ENCODE results near the gene ARHGEF38.

The ARHGEF38 gene

GRCh38 chr4:105637408-105638176, 85.2 kb downstream of the ARHGEF38 start:
- TF ChIP-seq, protein P1, sequence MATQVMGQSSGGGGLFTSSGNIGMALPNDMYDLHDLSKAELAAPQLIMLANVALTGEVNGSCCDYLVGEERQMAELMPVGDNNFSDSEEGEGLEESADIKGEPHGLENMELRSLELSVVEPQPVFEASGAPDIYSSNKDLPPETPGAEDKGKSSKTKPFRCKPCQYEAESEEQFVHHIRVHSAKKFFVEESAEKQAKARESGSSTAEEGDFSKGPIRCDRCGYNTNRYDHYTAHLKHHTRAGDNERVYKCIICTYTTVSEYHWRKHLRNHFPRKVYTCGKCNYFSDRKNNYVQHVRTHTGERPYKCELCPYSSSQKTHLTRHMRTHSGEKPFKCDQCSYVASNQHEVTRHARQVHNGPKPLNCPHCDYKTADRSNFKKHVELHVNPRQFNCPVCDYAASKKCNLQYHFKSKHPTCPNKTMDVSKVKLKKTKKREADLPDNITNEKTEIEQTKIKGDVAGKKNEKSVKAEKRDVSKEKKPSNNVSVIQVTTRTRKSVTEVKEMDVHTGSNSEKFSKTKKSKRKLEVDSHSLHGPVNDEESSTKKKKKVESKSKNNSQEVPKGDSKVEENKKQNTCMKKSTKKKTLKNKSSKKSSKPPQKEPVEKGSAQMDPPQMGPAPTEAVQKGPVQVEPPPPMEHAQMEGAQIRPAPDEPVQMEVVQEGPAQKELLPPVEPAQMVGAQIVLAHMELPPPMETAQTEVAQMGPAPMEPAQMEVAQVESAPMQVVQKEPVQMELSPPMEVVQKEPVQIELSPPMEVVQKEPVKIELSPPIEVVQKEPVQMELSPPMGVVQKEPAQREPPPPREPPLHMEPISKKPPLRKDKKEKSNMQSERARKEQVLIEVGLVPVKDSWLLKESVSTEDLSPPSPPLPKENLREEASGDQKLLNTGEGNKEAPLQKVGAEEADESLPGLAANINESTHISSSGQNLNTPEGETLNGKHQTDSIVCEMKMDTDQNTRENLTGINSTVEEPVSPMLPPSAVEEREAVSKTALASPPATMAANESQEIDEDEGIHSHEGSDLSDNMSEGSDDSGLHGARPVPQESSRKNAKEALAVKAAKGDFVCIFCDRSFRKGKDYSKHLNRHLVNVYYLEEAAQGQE (IDR thresholded peaks at IDR 0.05; ENCODE audit: low read depth): no peak
- TF ChIP-seq NFIC (IDR thresholded peaks at IDR 0.05): peak; percentile 74

DNA sequence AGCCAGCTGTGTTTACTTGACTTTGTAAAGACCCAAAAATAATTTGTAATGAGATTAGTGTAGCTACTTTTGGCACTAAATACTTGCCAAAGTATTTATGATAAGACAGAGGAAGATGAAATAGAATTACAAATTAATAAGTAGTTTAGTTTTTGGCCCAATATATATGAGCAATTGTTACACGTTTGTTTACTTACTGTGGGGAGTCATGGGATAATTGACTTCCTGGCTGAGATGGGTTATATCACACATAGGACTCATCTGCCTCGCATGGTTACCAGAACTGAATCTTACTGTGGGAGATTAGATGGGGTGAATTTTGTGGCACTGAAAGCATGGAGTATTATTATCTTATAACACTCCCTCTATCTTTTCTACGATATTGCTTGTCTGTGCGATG, 89.4 kb downstream of the ARHGEF38 start:
- TF ChIP-seq, protein P2, sequence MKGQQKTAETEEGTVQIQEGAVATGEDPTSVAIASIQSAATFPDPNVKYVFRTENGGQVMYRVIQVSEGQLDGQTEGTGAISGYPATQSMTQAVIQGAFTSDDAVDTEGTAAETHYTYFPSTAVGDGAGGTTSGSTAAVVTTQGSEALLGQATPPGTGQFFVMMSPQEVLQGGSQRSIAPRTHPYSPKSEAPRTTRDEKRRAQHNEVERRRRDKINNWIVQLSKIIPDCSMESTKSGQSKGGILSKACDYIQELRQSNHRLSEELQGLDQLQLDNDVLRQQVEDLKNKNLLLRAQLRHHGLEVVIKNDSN (IDR thresholded peaks at IDR 0.05): no peak
- TF ChIP-seq CEBPB (IDR thresholded peaks at IDR 0.05): no peak
- TF ChIP-seq, protein P1 (IDR thresholded peaks at IDR 0.05; ENCODE audit: low read depth): no peak
- no peak for TF ChIP-seq TEAD4 (IDR thresholded peaks at IDR 0.05)
- TF ChIP-seq, protein P3, sequence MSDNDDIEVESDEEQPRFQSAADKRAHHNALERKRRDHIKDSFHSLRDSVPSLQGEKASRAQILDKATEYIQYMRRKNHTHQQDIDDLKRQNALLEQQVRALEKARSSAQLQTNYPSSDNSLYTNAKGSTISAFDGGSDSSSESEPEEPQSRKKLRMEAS (IDR thresholded peaks at IDR 0.05): no peak
- no peak for TF ChIP-seq RAD21 (IDR thresholded peaks at IDR 0.05; ENCODE audit: low read depth)
- TF ChIP-seq TAF1 (IDR thresholded peaks at IDR 0.05; ENCODE audit: low read depth): no peak
- TF ChIP-seq NFIC (IDR thresholded peaks at IDR 0.05): no peak
- TF ChIP-seq YY1 (IDR thresholded peaks at IDR 0.05; ENCODE audit: low read depth): no peak
- no peak for TF ChIP-seq CREB1 (IDR thresholded peaks at IDR 0.05; ENCODE audit: low read depth)
- no peak for TF ChIP-seq EGR1 (IDR thresholded peaks at IDR 0.05)
- no peak for TF ChIP-seq TCF12 (IDR thresholded peaks at IDR 0.05; ENCODE audit: low read depth)

- TF ChIP-seq, protein P2 (IDR thresholded peaks at IDR 0.05): no peak
- TF ChIP-seq TAF1 (IDR thresholded peaks at IDR 0.05; ENCODE audit: low read depth) (no peak), NFIC (IDR thresholded peaks at IDR 0.05) (no peak), EGR1 (IDR thresholded peaks at IDR 0.05) (no peak), CREB1 (IDR thresholded peaks at IDR 0.05; ENCODE audit: low read depth) (no peak), TEAD4 (IDR thresholded peaks at IDR 0.05) (no peak), YY1 (IDR thresholded peaks at IDR 0.05; ENCODE audit: low read depth) (no peak), CEBPB (IDR thresholded peaks at IDR 0.05) (no peak), ZBTB7A (IDR thresholded peaks at IDR 0.05; ENCODE audit: low read depth) (no peak), TCF12 (IDR thresholded peaks at IDR 0.05; ENCODE audit: low read depth) (no peak), RAD21 (IDR thresholded peaks at IDR 0.05; ENCODE audit: low read depth) (no peak), EP300 (IDR thresholded peaks at IDR 0.05; ENCODE audit: borderline replicate concordance) (no peak), FOXM1 (IDR thresholded peaks at IDR 0.05; ENCODE audit: borderline replicate concordance, low read depth) (no peak)
- TF ChIP-seq, protein P3 (IDR thresholded peaks at IDR 0.05): no peak
- TF ChIP-seq, protein P1 (IDR thresholded peaks at IDR 0.05; ENCODE audit: low read depth): no peak
Measured at GRCh38 chr4:105644257-105644656, 91.8 kb downstream of the ARHGEF38 start.

GRCh38 chr4:105645440-105645839, 93.0 kb downstream of the ARHGEF38 start:
- TF ChIP-seq YY1 (IDR thresholded peaks at IDR 0.05; ENCODE audit: low read depth): no peak
- TF ChIP-seq, protein P1 (IDR thresholded peaks at IDR 0.05; ENCODE audit: low read depth): no peak
- no peak for TF ChIP-seq TEAD4 (IDR thresholded peaks at IDR 0.05)
- TF ChIP-seq, protein P2 (IDR thresholded peaks at IDR 0.05): no peak
- TF ChIP-seq TAF1 (IDR thresholded peaks at IDR 0.05; ENCODE audit: low read depth): no peak
- no peak for TF ChIP-seq RAD21 (IDR thresholded peaks at IDR 0.05; ENCODE audit: low read depth)
- TF ChIP-seq FOXM1 (IDR thresholded peaks at IDR 0.05; ENCODE audit: borderline replicate concordance, low read depth): no peak
- TF ChIP-seq EP300 (IDR thresholded peaks at IDR 0.05; ENCODE audit: borderline replicate concordance): no peak
- TF ChIP-seq TCF12 (IDR thresholded peaks at IDR 0.05; ENCODE audit: low read depth): no peak
- TF ChIP-seq ZBTB7A (IDR thresholded peaks at IDR 0.05; ENCODE audit: low read depth): no peak
- TF ChIP-seq, protein P3 (IDR thresholded peaks at IDR 0.05): no peak
- TF ChIP-seq CREB1 (IDR thresholded peaks at IDR 0.05; ENCODE audit: low read depth): no peak
- no peak for TF ChIP-seq NFIC (IDR thresholded peaks at IDR 0.05)
- TF ChIP-seq EGR1 (IDR thresholded peaks at IDR 0.05): no peak
- TF ChIP-seq CEBPB (IDR thresholded peaks at IDR 0.05): no peak
